LoVo (cell line): Measurements from ENCODE around the gene BTAF1.
A peak's percentile ranks its signal among the peaks of the same experiment; 100 is the strongest.
"Not testable (repeated sequence)": the region's sequence is repeated elsewhere in the genome, so short reads cannot be mapped to it uniquely, and the experiment has no call there.

Experiments used
- DNase-seq: peaks from one replicate; pipeline ENCODE4 v3.0.0-alpha.2; 2016; ENCODE audit warnings: low spot score

BTAF1 gene

DNA sequence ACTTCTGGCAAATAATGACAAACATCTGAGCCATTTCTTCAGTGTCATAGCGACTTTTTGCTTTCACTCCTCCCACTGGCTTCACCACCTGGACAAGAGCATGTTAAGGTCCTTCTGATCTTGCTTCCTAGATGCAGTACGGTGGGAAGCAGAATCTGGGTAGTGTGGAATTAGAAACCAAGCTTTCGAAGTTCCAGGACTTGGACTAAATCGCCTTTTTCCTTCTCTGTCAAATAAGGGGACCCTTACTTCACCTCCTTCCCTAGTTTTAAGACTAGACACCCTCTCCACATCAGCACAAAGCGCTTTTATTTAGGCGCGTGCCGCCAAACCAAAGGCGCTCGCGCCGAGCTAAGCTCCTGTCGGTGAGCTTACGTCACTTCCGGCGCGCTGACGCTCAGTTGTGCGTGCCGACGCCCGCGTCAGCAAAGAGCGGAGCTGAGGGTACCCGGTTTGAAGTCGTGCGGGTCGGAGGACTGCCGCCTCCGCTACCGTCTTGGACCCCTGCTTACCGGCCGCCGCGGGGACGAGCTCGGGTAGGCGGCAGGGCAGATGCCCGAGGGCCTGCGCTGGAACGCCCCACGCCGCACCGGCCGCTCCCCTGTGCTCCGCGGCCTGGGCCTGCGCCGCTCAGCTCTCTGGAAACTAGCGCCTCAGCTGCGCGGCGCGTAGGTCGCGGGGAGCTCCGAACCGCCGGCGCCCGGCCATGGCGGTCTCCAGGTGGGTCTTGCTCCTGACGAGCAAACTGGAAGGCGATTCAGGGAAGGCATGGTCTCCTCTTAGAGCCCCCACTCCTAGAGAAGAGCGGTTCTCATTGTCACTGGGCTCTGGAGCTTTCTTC is at the start of gene BTAF1:
Gene BTAF1 (plus strand): TSS at position 400 of the 841 bp plus-strand sequence. CDS start 307 bp downstream, at position 707.
- DNase-seq, result peak; percentile 91

DNA sequence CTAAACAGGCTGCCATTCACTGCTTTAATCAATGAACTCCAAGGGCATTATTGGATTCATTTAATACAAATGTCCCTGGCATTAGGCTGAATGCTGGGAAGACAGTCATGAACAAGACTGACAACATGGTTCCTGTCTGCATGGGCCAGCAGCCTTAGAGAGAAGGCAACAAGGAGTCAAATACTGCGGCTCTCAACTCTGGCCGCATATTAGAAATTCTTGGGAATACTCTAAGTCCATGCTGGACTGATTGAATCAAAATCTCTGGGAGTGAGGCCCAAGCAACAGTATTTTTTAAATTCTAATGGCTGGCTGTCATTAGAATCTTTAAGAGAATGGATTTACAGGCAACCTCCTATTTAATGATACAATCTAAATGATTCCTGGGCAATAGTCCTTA is 48.4 kb upstream of the BTAF1 start:
- DNase-seq, result no peak

DNA sequence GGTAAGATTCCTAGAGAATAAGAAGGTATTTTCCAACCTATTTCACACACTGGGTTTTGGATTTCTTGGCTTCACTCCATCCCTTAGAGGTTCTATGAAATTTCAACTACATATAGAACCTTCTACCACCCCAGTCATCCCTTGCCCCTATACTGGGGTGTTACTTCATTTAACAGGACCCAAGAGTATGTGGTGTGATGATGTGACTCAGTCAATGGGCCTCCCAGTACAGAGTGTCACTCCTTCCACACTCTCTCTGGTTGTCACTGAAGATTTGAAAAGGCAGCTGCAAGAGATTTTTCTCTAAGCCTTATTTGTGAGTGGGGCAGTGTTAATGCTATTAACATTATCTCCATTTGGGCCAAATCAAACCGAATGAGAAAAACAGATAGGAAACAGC is 47.8 kb upstream of the BTAF1 start:
- no peak for DNase-seq

DNA sequence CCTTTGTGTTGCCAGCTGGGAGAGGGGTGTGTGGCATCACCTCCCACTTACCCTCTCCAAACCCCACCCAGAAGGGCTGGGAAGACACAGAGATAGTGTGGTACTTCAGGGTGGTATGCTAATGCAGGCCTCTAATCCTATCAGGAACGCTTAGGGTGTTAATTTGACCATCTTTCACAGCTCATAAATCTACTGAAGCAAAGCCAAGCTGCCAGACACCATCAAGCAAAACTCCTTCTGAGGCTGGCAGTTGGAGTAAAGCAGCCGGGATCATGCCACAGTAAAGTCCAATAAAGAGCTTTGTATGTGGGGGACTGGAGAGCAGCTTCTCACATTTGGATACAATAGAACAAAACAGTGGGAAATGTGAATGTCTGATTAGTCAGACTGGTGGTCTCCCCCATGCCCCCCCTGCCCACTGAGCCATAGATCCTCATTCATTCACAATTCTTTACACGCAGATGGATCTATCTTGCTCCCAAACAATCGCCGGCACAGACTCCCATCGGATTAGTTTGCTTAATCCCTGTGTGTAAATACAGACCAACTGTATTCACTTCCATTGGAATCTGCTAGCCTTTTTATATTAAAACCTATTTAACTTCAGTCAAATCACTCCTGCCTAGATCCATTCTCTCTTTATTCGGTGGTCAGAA is 43.9 kb upstream of the BTAF1 start:
- no peak for DNase-seq

DNA sequence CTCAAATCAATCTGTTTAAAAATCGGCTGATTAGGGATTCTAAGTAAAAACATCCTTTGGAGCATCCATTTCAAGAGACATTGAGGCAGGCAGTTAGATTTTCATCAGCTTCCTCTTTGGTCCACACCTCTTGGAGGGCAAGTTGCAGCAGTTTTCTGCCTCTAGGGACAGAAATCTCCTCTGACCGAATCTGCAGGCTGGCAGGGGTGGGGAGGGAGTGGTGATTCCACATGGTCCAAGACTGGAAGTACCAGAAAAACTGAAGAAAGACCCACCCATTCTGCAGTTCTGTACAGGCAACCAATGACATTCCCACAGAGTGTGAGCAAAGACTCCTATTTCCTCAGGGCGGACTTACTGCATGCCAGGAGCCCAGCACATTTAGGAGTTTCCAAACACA is 43.3 kb upstream of the BTAF1 start:
- DNase-seq, result no peak

DNA sequence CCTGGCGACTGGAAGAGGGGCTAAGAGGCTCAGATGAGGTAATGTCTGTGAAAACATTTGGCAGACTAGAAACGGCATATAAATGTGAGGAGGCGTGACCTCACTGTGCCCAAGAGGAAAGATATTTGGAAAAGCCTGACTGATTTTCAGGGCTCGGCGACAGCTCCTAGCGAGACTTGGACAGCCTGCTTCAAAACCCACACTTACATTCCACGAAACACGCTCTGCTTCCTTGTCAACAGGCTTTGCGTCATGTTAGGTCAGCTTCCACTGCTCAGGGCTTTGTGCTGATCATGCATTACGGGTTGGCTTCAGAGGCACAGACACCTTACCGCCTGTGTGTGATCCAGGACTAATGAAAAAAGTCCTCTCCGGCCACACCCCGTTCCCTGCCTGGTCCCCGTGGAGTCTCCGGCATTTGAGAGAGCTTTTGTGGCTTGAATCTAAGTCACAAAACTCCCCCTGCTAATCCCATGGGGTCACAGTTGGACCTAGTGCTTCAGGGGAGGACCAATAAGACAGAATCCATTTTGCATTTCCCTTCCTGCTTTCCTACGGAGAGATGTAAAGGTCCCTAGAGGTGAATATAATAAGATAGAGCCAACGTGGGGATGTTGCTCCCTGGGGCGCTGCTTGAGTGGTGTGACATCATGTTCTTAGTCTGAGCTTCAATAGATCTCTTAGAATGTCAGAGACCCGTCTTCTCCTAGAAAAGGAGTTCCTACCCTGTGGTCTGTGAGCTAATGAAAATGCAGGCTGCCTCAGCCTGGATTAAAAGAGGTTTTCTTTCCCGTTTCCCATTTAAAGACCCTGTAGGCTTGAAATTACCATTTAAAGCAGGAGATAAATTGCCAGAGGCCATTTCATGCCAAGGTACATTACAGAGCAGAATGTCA is 39.8 kb upstream of the BTAF1 start:
- no peak for DNase-seq

DNA sequence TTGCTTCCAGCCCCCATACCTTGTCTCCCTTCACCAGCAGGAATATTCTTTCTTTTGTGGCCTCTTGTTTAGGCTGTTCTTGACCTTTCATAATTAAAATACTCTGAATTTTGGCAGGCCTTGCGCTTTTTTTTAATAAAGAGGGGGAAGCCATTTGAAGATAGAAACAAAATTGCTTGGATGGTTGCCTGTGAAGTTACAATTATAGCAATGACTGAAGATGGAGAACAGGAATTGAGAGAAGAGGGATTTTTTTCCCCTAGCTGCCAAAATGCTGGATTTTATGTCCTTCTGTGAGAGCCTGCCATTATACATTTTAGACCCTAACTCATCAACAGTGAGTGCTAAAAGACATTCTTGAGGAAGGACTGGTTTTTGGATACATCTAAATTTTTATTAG is 39.0 kb upstream of the BTAF1 start:
- no peak for DNase-seq

DNA sequence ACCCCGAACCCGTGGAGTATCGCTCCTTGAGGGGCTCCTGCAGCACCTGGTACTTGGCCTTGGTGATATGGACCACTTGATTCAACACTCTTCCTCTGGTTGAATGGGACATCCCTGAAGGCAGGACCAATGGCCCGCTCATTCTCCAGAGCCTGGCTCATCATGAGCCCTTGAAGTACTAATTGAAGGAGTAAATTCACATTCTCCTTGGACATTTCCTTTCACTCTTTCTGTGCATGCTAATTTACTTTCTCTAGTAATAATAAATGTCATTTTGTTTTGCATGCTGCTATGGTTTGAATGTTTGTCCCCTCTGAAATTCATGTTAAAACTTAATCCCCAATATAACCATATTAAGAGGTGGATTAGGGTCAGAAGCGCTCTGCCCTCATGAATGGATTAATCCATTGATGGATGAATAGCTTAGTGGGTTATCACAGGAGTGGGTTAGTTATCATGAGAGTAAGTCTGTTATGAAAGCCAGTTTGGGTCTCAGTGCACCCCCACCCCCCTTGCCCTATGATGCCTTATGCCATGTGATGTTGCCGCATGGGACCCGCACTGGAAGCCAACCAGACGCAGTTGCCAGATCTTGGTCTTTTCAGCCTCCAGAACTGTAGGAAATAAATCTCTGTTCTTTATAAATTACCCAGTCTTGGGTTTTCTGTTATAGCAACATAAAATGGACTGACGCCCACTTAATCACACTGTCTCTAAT is 38.0 kb upstream of the BTAF1 start:
- no peak for DNase-seq

DNA sequence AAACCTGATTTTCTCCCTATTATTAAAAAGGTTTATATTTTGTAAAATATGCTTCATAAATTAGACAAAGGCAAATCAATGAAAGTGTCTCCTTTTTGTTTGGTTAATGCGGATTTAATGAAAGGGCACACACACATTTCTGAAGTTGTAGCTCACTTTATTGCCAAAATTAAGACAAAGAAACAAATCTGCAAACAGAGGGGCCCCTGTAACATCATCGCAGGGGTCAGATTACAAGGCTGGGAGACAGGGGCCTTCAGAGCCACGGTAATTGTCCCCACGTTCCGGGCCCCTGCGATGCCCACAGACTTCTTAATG is 36.7 kb upstream of the BTAF1 start:
- no peak for DNase-seq

DNA sequence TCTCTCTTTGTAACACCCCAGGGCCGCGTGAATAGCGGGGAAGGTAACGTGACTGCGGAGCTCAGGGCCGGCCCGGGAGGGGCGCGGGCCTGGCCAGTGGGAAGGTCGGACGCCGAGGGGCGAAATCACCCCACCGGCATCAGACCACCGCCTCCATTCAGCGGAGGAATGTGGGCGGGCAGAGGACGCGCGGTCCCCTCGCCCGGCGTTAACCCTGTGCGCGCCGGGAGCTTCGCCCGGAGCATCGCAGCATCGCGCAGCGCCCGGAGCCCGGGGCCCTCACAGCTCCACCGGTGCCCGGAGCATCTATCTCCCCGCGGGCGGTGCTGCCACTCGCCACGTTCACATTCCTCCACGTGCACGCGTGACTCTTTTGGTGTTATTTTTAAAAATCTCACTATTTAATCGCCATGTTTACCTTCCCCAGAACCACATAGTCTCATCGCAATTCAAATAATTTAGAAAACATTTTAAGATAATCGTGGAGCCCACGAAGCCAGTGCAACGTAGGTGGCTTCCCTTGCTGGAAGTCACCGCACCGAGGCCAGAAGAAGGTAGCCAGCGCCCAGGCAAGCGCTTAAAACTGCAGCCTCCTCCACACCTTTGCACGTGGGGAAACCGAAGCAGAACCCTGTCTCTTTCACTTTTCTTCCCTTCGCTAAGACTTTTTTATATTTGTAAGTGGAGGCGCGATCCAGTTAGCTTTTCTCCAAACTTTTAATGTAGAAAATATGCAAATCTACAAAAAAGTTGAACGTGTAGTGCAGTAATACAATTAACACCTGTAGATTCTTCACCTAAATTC is 36.1 kb upstream of the BTAF1 start:
- DNase-seq, result no peak

DNA sequence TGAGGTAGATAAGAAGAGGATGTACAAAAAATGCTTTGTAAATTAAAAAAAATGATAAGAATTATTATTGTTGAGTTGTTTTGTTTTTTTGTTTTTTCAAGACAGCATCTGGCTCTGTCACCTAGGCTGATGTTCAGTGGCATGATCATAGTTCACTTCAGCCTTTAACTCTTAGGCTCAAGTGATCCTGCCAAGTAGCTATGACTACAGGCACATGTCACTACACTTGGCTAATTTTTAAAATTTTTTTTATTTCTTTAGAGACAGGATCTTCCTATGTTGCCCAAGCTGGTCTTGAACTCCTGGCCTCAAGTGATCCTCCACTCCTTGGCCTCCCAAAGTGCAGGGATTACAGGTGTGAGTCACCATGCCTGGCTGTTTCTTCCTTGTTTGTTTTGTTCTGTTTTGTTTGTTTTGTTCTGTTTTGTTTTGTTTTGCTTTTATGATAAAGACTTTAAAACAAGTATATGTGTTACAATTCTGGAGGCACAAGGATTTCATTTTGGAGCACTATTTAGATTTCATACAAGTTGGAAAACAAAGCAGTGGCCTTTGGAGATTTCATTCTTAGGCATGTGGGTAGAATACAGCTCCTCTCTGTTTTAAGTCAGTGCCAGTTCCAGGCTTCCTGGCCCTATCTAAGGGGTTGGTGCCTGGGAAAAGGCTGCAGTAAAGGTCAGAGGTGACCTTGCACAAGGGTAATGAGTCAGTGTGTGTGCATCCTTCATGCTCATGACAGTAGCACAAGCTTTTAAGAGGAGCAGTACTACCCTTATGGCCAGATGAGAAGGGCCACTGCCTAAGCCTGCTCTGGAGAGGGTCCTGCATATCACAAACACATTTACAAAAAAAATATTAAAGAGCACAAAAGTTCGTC is 32.2 kb upstream of the BTAF1 start:
- no peak for DNase-seq

DNA sequence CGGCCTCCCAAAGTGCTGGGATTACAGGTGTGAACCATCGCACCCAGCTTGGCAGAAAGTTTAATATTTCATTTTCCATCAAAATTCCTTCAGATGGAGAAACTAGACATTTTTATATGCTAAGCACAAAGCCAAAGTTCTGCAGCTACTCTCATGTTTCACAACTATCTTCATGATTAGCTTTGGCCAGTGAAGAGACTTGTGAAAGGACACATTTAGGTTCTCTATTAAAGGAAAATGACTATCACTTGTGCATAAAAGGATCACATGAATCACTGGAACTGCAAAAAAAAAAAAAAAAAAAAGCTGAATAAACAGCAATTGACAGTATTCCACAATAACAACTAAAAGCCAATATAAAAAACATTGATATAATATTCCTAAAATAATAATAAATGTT is 30.5 kb upstream of the BTAF1 start:
- DNase-seq, result no peak

DNA sequence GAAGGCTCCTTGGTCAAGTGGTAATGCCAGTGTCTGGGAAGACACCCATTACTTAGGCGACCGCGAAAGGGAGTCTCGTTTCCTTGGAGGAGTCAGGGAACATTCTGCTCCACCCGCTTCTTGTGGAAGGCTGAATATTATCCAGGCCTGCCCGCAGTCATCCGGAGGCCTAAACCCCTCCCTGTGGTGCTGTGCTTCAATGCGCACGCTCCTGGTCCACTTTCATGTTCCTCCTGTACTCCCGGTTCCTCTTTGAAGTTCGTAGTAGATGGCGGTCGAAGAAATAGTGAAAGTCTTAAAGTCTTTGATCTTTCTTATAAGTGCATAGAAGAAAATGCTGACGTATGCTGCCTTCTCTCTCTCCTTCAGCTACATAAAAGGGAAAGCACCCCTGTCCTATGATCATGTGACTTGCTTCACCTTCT is 29.3 kb upstream of the BTAF1 start:
- DNase-seq, result not testable (repeated sequence)

DNA sequence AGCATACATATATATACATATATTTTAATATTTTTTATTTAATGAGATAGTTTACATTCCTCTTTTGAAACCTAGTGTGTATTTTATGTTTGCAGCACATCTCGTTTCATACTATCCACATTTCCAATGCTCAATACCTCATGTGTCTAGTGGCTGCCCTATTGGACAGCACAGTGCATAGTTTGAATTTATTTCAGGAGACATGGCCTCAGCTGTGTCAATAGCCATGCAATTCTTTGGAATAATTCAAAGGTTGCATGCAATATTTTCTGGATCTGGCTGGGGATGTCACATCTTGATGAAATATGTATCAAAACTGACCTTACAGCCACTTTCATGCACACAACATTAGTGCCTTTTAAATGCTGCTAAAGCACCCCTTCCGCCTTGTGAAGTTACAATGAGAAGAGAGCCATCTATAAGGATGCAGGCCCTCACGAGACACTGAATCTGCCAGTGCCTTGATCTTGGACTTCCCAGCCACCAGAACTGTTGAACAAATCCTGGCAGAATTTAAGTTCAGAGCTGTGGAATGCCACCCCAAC is 27.3 kb upstream of the BTAF1 start:
- DNase-seq, result no peak

DNA sequence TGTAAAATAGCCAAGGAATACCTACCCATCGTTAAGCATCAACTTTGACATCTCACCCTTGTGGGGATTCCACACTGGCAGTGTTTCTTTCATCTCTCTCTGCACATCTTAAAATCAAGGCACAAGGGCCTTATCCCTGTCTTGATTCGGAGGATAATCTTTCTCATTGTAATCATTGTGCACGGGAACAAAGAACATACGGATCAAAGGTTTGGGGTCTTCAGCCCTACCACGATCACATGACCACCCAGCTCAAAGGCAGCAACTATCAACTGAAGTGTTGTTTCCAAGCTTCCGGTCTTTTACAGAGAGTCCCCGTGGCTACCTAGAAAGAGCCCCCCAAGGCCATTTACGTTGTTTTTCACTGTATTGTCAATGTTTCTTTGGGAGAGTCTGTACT is 26.1 kb upstream of the BTAF1 start:
- no peak for DNase-seq

DNA sequence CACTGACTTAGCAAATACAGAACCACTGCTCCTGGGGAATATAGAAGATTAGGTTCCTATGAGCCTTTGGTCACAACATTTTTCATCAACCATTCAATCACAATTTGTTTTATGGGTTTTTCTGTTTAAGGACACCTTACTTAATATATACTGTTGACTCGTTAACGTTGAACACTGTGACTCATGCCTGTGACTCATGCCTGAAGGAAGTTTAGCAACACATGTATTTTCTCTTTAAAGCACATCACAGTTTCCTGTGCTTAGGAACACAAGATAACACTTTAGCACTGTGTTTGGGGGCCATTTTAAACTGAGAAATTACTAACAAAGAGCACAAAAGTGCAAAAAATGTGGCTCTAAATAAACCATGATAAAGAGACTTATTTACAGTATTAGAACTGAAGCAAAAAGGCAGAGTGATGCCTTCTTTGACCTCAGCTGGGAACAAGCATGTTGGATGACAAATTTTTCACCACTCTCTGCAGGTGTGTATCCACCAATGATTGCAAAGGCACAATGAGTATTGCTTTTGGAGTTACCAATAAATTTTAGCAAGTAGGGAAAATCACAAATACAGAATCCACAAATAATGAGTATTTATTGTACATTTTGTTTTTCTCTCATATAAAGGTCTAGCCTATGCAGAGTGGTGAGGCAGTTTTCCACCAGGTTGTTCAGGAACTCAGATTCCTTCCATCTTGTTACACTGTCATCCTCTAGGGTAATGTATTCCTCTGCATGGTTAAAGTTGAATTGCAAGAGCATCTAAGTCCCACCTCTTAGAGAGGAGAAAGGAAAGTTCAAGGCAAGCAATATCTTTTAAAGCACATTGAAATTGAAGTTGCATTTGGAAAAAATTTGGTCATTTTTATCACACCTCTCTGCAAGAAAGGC is 21.5 kb upstream of the BTAF1 start:
- DNase-seq, result peak; percentile 79

DNA sequence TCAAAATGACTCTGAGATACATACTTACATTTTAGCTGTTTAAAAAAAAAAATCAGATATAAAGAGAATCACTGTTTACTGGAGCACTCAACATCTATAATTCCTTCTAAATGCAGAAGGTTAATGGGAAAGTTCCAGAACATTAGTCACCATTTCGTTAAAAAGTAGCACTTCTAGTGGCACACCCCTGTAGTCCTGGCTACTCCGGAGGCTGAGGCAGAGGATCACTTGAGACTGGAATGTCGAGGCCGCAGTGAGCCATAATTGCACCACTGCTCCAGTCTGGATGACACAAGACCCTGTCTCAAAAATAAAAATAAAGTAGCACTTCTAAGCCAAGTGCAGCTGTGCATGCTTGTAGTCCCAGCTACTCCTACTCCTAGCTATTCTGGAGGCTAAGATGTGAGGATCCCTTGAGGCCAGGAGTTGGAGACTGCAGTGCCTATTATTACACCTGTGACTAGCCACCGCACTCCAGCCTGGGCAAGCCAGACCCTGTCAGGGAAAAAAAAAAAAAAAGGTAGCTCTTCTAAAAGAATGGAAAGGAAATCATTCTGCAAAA is 16.5 kb upstream of the BTAF1 start:
- no peak for DNase-seq

DNA sequence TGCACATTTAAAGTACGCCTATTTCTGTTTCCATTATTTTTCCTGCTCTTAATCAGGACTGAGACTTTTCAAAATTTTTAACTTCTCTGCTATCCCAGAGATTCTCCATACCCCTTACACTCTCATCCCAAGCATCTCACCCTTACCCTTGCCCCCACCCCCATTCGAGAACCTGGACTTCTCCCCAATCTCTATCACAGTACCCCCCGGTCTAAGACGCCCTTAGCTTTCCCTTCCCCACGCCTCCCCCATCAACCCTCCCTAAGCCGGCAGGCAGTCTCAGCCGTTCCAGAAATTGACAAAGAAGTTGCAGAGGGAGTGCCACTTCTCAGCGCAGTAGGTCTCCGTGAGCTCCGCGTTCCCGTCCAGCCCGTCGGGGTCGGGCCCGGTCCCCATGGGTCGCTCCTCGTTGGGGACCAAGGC is 15.6 kb upstream of the BTAF1 start:
- no peak for DNase-seq
